Neural crest cell (in vitro differentiated cells): ENCODE results near the gene RAVER2. TPM values are rescaled to one million over a fixed set of nuclear protein-coding genes. Genes with fewer than 3 reads are reported as not detected.

Experiments used
- DNase-seq: peaks from one replicate; pipeline ENCODE4 v3.0.0; 2021; ENCODE audit warnings: low read depth, mixed read lengths, low spot score
- H3K27ac Mint-ChIP-seq: one replicate; pipeline ENCODE4 v1.8.0; 2021; ENCODE audit warnings: mild to moderate bottlenecking, mixed read lengths; ENCODE audit not compliant: unreplicated experiment
- H3K27me3 Mint-ChIP-seq: 2 replicates; pipeline ENCODE4 v1.8.0; 2021; ENCODE audit warnings: low read depth, mild to moderate bottlenecking, mixed read lengths
- H3K36me3 Mint-ChIP-seq: 2 replicates; pipeline ENCODE4 v1.8.0; 2021; ENCODE audit warnings: low read depth, mild to moderate bottlenecking, mixed read lengths
- H3K4me1 Mint-ChIP-seq: 2 replicates; pipeline ENCODE4 v1.8.0; 2021; ENCODE audit warnings: mixed read lengths
- H3K4me3 Mint-ChIP-seq: one replicate; pipeline ENCODE4 v1.8.0; 2021; ENCODE audit warnings: mild to moderate bottlenecking, mixed read lengths
- H3K9me3 Mint-ChIP-seq: 2 replicates; pipeline ENCODE4 v1.8.0; 2021; ENCODE audit warnings: mixed read lengths
- CTCF ChIP-seq: fragments of 200-600 bp; sonication (generic); conservative IDR thresholded peaks from 2 replicates; pipeline ENCODE4 v1.5.0; 2021; ENCODE audit warnings: antibody characterized with exemption, mild to moderate bottlenecking
- total RNA-seq: library from RNA; stranded (reverse); gene quantifications from 2 replicates; pipeline ENCODE4 v1.2.1, GENCODE V29; 2021

RAVER2 gene
- total RNA-seq, 1 donor from 2014 or later: 27.8 TPM

GRCh38 chr1:64857347-64857746, 112.5 kb downstream of the RAVER2 start:
- Mint-ChIP-seq H3K4me1 (peaks cover 9% of the 10 kb centered on the region), H3K27me3 (no peaks in the 10 kb centered on the region), H3K36me3 (peaks cover 9% of the 10 kb centered on the region), H3K27ac (no peak overlapping the region), H3K4me3 (no peak overlapping the region), H3K9me3 (no peaks in the 10 kb centered on the region)
- DNase-seq: no peak
- TF ChIP-seq CTCF: no peak

- H3K4me3 Mint-ChIP-seq: no peak overlapping the region
- H3K36me3 Mint-ChIP-seq: peaks cover 14% of the 10 kb centered on the region
- no peaks in the 10 kb centered on the region for H3K9me3 Mint-ChIP-seq
- peaks cover 16% of the 10 kb centered on the region for H3K4me1 Mint-ChIP-seq
- TF ChIP-seq CTCF: no peak
- no peak for DNase-seq
- no peak overlapping the region for H3K27ac Mint-ChIP-seq
- H3K27me3 Mint-ChIP-seq: no peaks in the 10 kb centered on the region
These were observed 116.7 kb downstream of the RAVER2 start for GRCh38 chr1:64861611-64862010.

GRCh38 chr1:64864018-64864940, 119.4 kb downstream of the RAVER2 start:
- Mint-ChIP-seq H3K27me3 (no peaks in the 10 kb centered on the region), H3K36me3 (peaks cover 17% of the 10 kb centered on the region), H3K4me1 (peaks cover 16% of the 10 kb centered on the region), H3K9me3 (no peaks in the 10 kb centered on the region), H3K27ac (peak overlapping the region; percentile 71), H3K4me3 (no peak overlapping the region)
- DNase-seq: no peak
- TF ChIP-seq CTCF: no peak

GRCh38 chr1:64865105-64865757, 120.4 kb downstream of the RAVER2 start:
- H3K4me1 Mint-ChIP-seq: peaks cover 16% of the 10 kb centered on the region
- no peak for TF ChIP-seq CTCF
- peaks cover 17% of the 10 kb centered on the region for H3K36me3 Mint-ChIP-seq
- H3K27me3 Mint-ChIP-seq: no peaks in the 10 kb centered on the region
- no peak for DNase-seq
- no peak overlapping the region for H3K4me3 Mint-ChIP-seq
- peak overlapping the region; percentile 46 for H3K27ac Mint-ChIP-seq
- H3K9me3 Mint-ChIP-seq: no peaks in the 10 kb centered on the region

GRCh38 chr1:64866689-64867088, 121.8 kb downstream of the RAVER2 start:
- no peak for DNase-seq
- TF ChIP-seq CTCF: no peak
- Mint-ChIP-seq H3K4me3 (no peak overlapping the region), H3K4me1 (peaks cover 8% of the 10 kb centered on the region), H3K27me3 (no peaks in the 10 kb centered on the region), H3K9me3 (no peaks in the 10 kb centered on the region), H3K27ac (no peak overlapping the region), H3K36me3 (peaks cover 21% of the 10 kb centered on the region)
